GM12892 (cell line): ENCODE results near the gene GLB1L3.
"Not testable (repeated sequence)": the region's sequence is repeated elsewhere in the genome, so short reads cannot be mapped to it uniquely, and the experiment has no call there.

ENCODE experiments used
- DNase-seq: peaks from one replicate; pipeline ENCODE4 v3.0.0; 2011; ENCODE audit not compliant: insufficient read length
- FAIRE-seq: peaks from 2 replicates; lab custom pipeline; 2011; peaks lifted over from hg19 to GRCh38; lab: Jason Lieb, UNC
- POLR2A ChIP-seq: IDR thresholded peaks from 2 replicates; pipeline ENCODE4 v1.6.1; 2011; ENCODE audit warnings: low read depth, low read length, control low read depth
- POLR2AphosphoS5 ChIP-seq: IDR thresholded peaks from 2 replicates; pipeline ENCODE4 v1.6.1; 2011; ENCODE audit warnings: low read depth, low read length, control low read depth
- TAF1 ChIP-seq: IDR thresholded peaks from 2 replicates; pipeline ENCODE4 v1.6.1; 2011; ENCODE audit warnings: low read depth, mild to moderate bottlenecking, control low read depth, low read length, borderline replicate concordance

The GLB1L3 gene

GRCh38 chr11:134341805-134342571, 65.8 kb downstream of the GLB1L3 start:
- TF ChIP-seq POLR2A = no peak
- TF ChIP-seq POLR2AphosphoS5 = no peak
- no peak for TF ChIP-seq TAF1

GRCh38 chr11:134342572-134343340, 66.6 kb downstream of the GLB1L3 start:
- DNase-seq = no peak
- no peak for FAIRE-seq
- TF ChIP-seq TAF1 (no peak), POLR2AphosphoS5 (no peak), POLR2A (no peak)

More at GRCh38 chr11:134341805-134342571, 65.8 kb downstream of the GLB1L3 start:
- DNase-seq (no peak), FAIRE-seq (no peak)

GRCh38 chr11:134343646-134344045, 67.5 kb downstream of the GLB1L3 start:
- FAIRE-seq = no peak
- TF ChIP-seq POLR2A (no peak), TAF1 (no peak), POLR2AphosphoS5 (no peak)

GRCh38 chr11:134344497-134345236, 68.5 kb downstream of the GLB1L3 start:
- FAIRE-seq, DNase-seq: not testable (repeated sequence)

More at GRCh38 chr11:134343646-134344045, 67.5 kb downstream of the GLB1L3 start:
- no peak for DNase-seq

- no peak for FAIRE-seq
- DNase-seq = no peak
- no peak for TF ChIP-seq TAF1
- TF ChIP-seq POLR2A = no peak
- TF ChIP-seq POLR2AphosphoS5 = no peak
These were observed 69.0 kb downstream of the GLB1L3 start for GRCh38 chr11:134345237-134345550.

GRCh38 chr11:134346101-134346975, 70.2 kb downstream of the GLB1L3 start:
- no peak for FAIRE-seq
- TF ChIP-seq POLR2A = no peak
- no peak for TF ChIP-seq POLR2AphosphoS5
- TF ChIP-seq TAF1 = no peak
- no peak for DNase-seq

GRCh38 chr11:134346976-134347350, 70.8 kb downstream of the GLB1L3 start:
- no peak for FAIRE-seq
- TF ChIP-seq POLR2AphosphoS5 (no peak), TAF1 (no peak), POLR2A (no peak)
- DNase-seq = no peak

- no peak for DNase-seq
- TF ChIP-seq TAF1 (no peak), POLR2A (no peak), POLR2AphosphoS5 (no peak)
- FAIRE-seq = no peak
These were observed 71.3 kb downstream of the GLB1L3 start for GRCh38 chr11:134347441-134347840.

- no peak for TF ChIP-seq POLR2AphosphoS5
- TF ChIP-seq POLR2A = no peak
- DNase-seq (no peak), FAIRE-seq (no peak)
These were observed 73.1 kb downstream of the GLB1L3 start for GRCh38 chr11:134349109-134349801.

GRCh38 chr11:134349802-134350355, 73.7 kb downstream of the GLB1L3 start:
- FAIRE-seq (peak; percentile 75), DNase-seq (no peak)
- no peak for TF ChIP-seq TAF1
- TF ChIP-seq POLR2A = no peak
- TF ChIP-seq POLR2AphosphoS5 = no peak

GRCh38 chr11:134350381-134350780, 74.2 kb downstream of the GLB1L3 start:
- TF ChIP-seq POLR2A = 0 out of 2 replicates have a peak, but pooled peaks have one; percentile 50
- no peak for TF ChIP-seq POLR2AphosphoS5
- TF ChIP-seq TAF1 = no peak
- FAIRE-seq (peak; percentile 94), DNase-seq (no peak)
